ENCODE measurements around the gene BTBD6.

GRCh38 chr14:105203057-105203531 is 45.2 kb upstream of the BTBD6 start:
- TF ChIP-seq POLR2AphosphoS5 (IDR thresholded peaks at IDR 0.05) = peak; percentile 11 to 74 (median 58)
- TF ChIP-seq, protein P1, sequence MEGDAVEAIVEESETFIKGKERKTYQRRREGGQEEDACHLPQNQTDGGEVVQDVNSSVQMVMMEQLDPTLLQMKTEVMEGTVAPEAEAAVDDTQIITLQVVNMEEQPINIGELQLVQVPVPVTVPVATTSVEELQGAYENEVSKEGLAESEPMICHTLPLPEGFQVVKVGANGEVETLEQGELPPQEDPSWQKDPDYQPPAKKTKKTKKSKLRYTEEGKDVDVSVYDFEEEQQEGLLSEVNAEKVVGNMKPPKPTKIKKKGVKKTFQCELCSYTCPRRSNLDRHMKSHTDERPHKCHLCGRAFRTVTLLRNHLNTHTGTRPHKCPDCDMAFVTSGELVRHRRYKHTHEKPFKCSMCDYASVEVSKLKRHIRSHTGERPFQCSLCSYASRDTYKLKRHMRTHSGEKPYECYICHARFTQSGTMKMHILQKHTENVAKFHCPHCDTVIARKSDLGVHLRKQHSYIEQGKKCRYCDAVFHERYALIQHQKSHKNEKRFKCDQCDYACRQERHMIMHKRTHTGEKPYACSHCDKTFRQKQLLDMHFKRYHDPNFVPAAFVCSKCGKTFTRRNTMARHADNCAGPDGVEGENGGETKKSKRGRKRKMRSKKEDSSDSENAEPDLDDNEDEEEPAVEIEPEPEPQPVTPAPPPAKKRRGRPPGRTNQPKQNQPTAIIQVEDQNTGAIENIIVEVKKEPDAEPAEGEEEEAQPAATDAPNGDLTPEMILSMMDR (IDR thresholded peaks at IDR 0.05 in 8 of 11, conservative IDR thresholded peaks at IDR 0.05 in 3 of 11) = peak; percentile 56 to 96 (median 85)
- TF ChIP-seq POLR2A (IDR thresholded peaks at IDR 0.05) = no peak
